Endothelial cell (in vitro differentiated cells): Measurements from ENCODE around the gene PEX16. TPM values are rescaled to one million over a fixed set of nuclear protein-coding genes. Genes with fewer than 3 reads are reported as not detected.

Source experiments
- DNase-seq: peaks from one replicate; pipeline ENCODE4 v3.0.0; 2021; ENCODE audit warnings: low spot score
- H3K27ac Mint-ChIP-seq: one replicate; pipeline ENCODE4 v1.8.0; 2021; ENCODE audit warnings: mixed read lengths, inconsistent platforms; ENCODE audit not compliant: unreplicated experiment
- H3K27me3 Mint-ChIP-seq: one replicate; pipeline ENCODE4 v1.8.0; 2021; ENCODE audit warnings: mild to moderate bottlenecking, moderate library complexity, mixed read lengths, inconsistent platforms; ENCODE audit not compliant: unreplicated experiment
- H3K36me3 Mint-ChIP-seq: one replicate; pipeline ENCODE4 v1.8.0; 2021; ENCODE audit warnings: mild to moderate bottlenecking, low read depth, mixed read lengths, inconsistent platforms; ENCODE audit not compliant: unreplicated experiment
- H3K4me1 Mint-ChIP-seq: one replicate; pipeline ENCODE4 v1.8.0; 2021; ENCODE audit warnings: mild to moderate bottlenecking, mixed read lengths, inconsistent platforms; ENCODE audit not compliant: unreplicated experiment
- H3K4me3 Mint-ChIP-seq: one replicate; pipeline ENCODE4 v1.8.0; 2021; ENCODE audit warnings: mild to moderate bottlenecking, mixed read lengths, inconsistent platforms; ENCODE audit not compliant: unreplicated experiment
- H3K9me3 Mint-ChIP-seq: one replicate; pipeline ENCODE4 v1.8.0; 2021; ENCODE audit warnings: mixed read lengths, inconsistent platforms; ENCODE audit not compliant: unreplicated experiment
- total RNA-seq: library from RNA; stranded (reverse); fragmentation: NEBNext Ultra II Directional; extraction: Animal tissue kit (Norgen Biotek cat#: 25700); gene quantifications from one replicate; pipeline ENCODE4 v1.2.1, GENCODE V29; 2021; ENCODE audit not compliant: unreplicated experiment
- TF ChIP-seq, protein P1 (sequence below): fragments of 200-600 bp; sonication (generic); IDR thresholded peaks from one replicate; pipeline ENCODE4 v1.5.0; 2021; ENCODE audit warnings: antibody characterized with exemption; ENCODE audit not compliant: unreplicated experiment

The PEX16 gene
- total RNA-seq, 1 donor from 2014 or later: 28.1 TPM

DNA sequence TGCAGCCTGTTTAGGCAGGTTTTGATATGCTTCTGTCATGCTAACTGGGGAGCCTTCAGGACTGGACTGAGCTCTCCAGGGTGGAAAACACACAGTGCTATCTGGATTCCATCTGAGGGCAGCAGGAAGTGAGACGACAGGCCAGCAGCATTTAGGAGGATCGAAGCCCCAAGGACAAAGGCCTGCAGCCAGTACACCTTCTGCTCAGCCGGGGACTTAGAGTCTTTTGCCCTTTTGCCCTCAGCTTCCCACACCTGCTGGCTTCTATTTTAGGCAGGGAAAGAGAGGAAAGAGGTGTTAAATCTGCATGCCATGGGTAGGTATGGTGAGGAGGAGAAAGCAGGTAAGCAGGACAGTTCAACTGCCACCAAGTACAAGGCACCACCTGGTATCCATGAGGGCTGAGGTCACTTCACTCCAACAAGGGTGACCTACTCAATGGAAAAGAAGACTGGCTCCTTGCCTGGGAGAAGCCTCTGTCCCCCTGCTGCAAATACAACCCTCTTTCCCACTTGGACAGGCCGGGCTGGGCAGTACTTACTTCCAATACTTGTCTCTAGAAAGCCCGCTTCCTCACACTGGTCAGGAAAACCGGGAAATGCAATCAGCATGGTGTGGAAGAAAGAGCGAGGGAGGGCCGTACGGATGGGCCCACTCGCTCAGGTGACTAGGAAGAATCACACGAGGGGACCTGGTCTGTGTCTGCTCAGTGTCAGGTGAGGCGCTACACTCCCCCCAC, 17.1 kb upstream of the PEX16 start:
- no peak overlapping the region for H3K27ac Mint-ChIP-seq
- H3K4me3 Mint-ChIP-seq: no peak overlapping the region
- peaks cover 19% of the 10 kb centered on the region for H3K36me3 Mint-ChIP-seq
- H3K4me1 Mint-ChIP-seq: no peaks in the 10 kb centered on the region
- H3K27me3 Mint-ChIP-seq: peaks cover 7% of the 10 kb centered on the region
- H3K9me3 Mint-ChIP-seq: no peaks in the 10 kb centered on the region
- no peak for DNase-seq
- TF ChIP-seq, protein P1, sequence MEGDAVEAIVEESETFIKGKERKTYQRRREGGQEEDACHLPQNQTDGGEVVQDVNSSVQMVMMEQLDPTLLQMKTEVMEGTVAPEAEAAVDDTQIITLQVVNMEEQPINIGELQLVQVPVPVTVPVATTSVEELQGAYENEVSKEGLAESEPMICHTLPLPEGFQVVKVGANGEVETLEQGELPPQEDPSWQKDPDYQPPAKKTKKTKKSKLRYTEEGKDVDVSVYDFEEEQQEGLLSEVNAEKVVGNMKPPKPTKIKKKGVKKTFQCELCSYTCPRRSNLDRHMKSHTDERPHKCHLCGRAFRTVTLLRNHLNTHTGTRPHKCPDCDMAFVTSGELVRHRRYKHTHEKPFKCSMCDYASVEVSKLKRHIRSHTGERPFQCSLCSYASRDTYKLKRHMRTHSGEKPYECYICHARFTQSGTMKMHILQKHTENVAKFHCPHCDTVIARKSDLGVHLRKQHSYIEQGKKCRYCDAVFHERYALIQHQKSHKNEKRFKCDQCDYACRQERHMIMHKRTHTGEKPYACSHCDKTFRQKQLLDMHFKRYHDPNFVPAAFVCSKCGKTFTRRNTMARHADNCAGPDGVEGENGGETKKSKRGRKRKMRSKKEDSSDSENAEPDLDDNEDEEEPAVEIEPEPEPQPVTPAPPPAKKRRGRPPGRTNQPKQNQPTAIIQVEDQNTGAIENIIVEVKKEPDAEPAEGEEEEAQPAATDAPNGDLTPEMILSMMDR: no peak

DNA sequence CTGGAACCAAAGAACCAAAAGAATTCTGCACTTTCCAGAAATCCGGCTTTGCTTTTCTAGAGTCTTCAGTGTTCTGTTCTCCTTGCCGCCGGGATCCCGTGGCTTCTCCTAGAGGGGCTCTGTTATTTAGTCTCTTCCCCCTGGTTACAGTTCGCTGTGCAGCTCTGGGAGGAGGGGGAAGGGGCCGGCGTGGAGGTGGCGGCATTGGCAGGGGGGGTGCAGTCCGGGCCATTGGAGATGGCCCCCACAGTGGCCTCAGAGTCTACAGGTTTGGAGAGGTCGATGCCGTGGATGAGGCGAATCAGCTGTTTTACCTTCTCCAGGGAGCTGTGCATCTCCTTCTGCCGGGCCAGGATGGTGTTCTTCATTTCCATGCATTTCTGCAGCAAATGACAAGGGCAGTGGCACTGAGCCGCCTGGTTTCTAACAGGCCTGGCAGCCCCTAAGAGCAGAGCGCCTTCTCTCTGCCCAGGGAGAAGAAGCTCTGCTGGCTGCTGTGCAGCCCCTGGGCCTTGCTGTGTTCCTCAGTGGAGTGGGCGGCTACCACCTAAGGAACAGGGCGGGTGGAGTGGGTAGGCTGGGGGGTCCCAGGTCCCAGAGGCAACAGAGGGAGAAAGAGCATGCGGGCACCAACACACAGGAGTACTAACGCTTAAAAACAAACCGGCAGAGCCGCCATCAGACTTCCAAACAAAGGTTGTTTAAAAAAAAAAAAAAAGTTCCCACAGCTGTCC, 16.3 kb upstream of the PEX16 start:
- peaks cover 20% of the 10 kb centered on the region for H3K36me3 Mint-ChIP-seq
- no peak overlapping the region for H3K4me3 Mint-ChIP-seq
- TF ChIP-seq, protein P1: no peak
- H3K4me1 Mint-ChIP-seq: no peaks in the 10 kb centered on the region
- H3K27me3 Mint-ChIP-seq: peaks cover 10% of the 10 kb centered on the region
- H3K27ac Mint-ChIP-seq: no peak overlapping the region
- H3K9me3 Mint-ChIP-seq: no peaks in the 10 kb centered on the region
- DNase-seq: no peak

DNA sequence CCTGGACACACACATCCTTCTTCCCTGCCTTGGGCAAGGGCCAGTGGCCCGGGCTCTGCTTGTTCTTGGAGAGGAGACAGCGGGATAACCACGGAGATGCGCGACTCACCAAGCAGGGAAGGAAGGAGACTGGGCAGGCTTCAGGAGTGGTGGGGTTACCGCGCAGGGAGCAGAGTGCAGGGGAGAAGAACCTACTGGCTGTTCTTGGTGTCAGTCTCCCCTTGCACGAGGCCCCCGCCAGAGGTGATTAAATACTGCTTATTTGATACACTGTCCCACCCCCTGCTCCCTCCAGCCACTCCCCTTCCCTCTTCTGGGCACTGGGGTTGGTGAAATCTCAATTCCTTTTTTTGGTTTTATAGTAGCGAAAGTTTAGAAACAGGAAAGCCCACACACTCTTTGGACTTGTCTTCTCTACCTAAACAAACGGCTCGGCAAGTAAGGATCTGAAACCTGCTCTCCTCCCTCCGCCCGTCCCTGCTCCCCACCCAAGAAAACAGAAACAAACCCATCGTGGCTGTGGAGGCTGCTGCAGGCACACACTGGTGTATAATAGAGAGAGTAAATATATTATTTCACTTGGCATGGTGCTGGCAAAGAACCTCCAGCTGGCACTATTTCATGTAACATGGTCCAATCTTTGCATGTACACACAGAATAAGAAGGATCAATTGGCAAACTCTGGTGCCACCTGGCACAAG, 15.6 kb upstream of the PEX16 start:
- no peak for DNase-seq
- H3K9me3 Mint-ChIP-seq: no peaks in the 10 kb centered on the region
- H3K36me3 Mint-ChIP-seq: peaks cover 20% of the 10 kb centered on the region

DNA sequence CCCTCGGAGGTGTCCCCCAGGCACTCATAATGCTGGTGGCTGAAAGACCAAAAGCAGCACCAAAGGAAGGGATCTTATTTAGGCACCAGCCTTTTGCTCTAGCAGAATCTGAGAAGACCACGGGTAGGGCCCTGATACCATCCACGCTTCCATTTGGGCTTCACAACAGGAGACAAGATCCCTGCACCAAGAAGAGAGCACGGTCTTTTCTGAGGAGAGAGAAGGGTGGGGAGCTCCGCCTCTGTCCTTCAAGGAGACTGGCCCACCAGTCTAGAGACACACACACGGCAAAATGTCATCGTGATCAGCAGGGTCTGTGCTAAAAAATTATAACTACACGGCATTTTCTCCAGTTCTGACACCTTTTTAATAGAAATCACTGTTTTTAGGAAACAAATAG, 14.5 kb upstream of the PEX16 start:
- H3K4me1 Mint-ChIP-seq: no peaks in the 10 kb centered on the region
- peaks cover 20% of the 10 kb centered on the region for H3K36me3 Mint-ChIP-seq
- H3K27ac Mint-ChIP-seq: no peak overlapping the region
- H3K9me3 Mint-ChIP-seq: no peaks in the 10 kb centered on the region
- DNase-seq: no peak
- TF ChIP-seq, protein P1: no peak
- H3K27me3 Mint-ChIP-seq: peaks cover 15% of the 10 kb centered on the region
- no peak overlapping the region for H3K4me3 Mint-ChIP-seq

More for the DNA sequence above, 15.6 kb upstream of the PEX16 start:
- H3K4me3 Mint-ChIP-seq: no peak overlapping the region
- TF ChIP-seq, protein P1: no peak
- H3K27ac Mint-ChIP-seq: no peak overlapping the region
- no peaks in the 10 kb centered on the region for H3K4me1 Mint-ChIP-seq
- peaks cover 12% of the 10 kb centered on the region for H3K27me3 Mint-ChIP-seq
